Measurements from ENCODE around the gene TTC34.
"Not testable (repeated sequence)": the region's sequence is repeated elsewhere in the genome, so short reads cannot be mapped to it uniquely, and the experiment has no call there.

GRCh38 chr1:2655598-2656434, 145.7 kb downstream of the TTC34 start:
- TF ChIP-seq POLR2A (IDR thresholded peaks at IDR 0.05; ENCODE audit: low read length); GATA1 (IDR thresholded peaks at IDR 0.05; ENCODE audit: low read depth, low read length): not testable (repeated sequence)
